Aorta (tissue), 5 donors: ENCODE results near the gene HIGD2B. TPM values are rescaled to one million over a fixed set of nuclear protein-coding genes. Genes with fewer than 3 reads are reported as not detected.
"Not testable (repeated sequence)": the region's sequence is repeated elsewhere in the genome, so short reads cannot be mapped to it uniquely, and the experiment has no call there.

Experiments
- ATAC-seq: fragments of 200-7000 bp; cut with Tn5 transposase; one replicate; pipeline ENCODE4 v1.9.1; 2022; ENCODE audit warnings: moderate library complexity; ENCODE audit not compliant: low FRiP score
- DNase-seq, 2 donors: peaks; one replicate each; pipeline ENCODE4 v3.0.0-alpha.2; 2020
- H3K27ac ChIP-seq, 2 donors: one replicate each; pipeline ENCODE4 v1.5.1; 2013; ENCODE audit warnings: low read length in 2 of 2, mild to moderate bottlenecking in 2 of 2, moderate library complexity in 2 of 2, control low read depth in 1 of 2, inconsistent platforms in 1 of 2, low read depth in 1 of 2
- H3K27me3 ChIP-seq, 2 donors: one replicate each; pipeline ENCODE4 v1.6.1; 2013; ENCODE audit warnings: control low read depth in 1 of 2, low read length in 1 of 2, mild to moderate bottlenecking in 1 of 2, moderate library complexity in 1 of 2; ENCODE audit not compliant: insufficient read depth in 2 of 2, control insufficient read depth in 1 of 2
- H3K36me3 ChIP-seq, 2 donors: one replicate each; pipeline ENCODE4 v1.6.1; 2013; ENCODE audit warnings: control low read depth in 1 of 2, low read length in 1 of 2, mild to moderate bottlenecking in 1 of 2; ENCODE audit not compliant: insufficient read depth in 2 of 2, control insufficient read depth in 1 of 2
- H3K4me1 ChIP-seq, 2 donors: one replicate each; pipeline ENCODE4 v1.6.1; 2013; ENCODE audit warnings: low read length in 2 of 2, control low read depth in 1 of 2, mild to moderate bottlenecking in 1 of 2, moderate library complexity in 1 of 2; ENCODE audit not compliant: insufficient read depth in 2 of 2, control insufficient read depth in 1 of 2
- H3K4me3 ChIP-seq, 2 donors: one replicate each; pipeline ENCODE4 v1.5.1; 2013; ENCODE audit warnings: low read length in 2 of 2, control low read depth in 1 of 2, mild to moderate bottlenecking in 1 of 2
- H3K9me3 ChIP-seq: one replicate; pipeline ENCODE4 v1.6.1; 2013; ENCODE audit warnings: mild to moderate bottlenecking, low read length; ENCODE audit not compliant: control insufficient read depth
- WGBS, 2 donors: extraction: QIAGEN DNeasy Blood & Tissue Kit; methylation state at CpG; one replicate each; pipeline ENCODE4 v1.1.7; 2013; 5-methylcytosine and 5-hydroxymethylcytosine counted together
- intact Hi-C, 2 donors: fragments of 100-400 bp; cut with DNase I; formaldehyde crosslinking; loops; one replicate each; pipeline versions ENCODE4 v1.14.2 to v1.15.0; 2022
- polyA plus RNA-seq, 2 donors: library from polyadenylated mRNA; stranded (reverse); fragments of 200-250 nt; gene quantifications; one replicate each; pipeline ENCODE4 v1.2.3, GENCODE V29; 2013
- total RNA-seq, 2 donors: library from RNA; stranded (reverse); fragmentation: NEBNext Ultra II Directional; extraction: Animal tissue kit (Norgen Biotek cat#: 25700); gene quantifications; one replicate each; pipeline ENCODE4 v1.2.1, GENCODE V29; 2021
- donor health status: healthy with polysubstance abuse.
- donor health status: Bipolar disorder and iron deficiency.
- donor health status: DM: no; HTN: no; CAD: no.
- donor health status: DM: no; HTN: no; CAD: no.
- donor health status: DM: yes; HTN: yes; CAD: no.

HIGD2B gene
- total and polyA plus RNA-seq, 4 donors: not detected

GRCh38 chr15:72688697-72689096 is 2.7 kb upstream of the HIGD2B start:
- Histone ChIP-seq H3K4me1 (peaks cover 0 to 3% of the 10 kb centered on the region in 2 donors), H3K9me3 (no peaks in the 10 kb centered on the region), H3K27me3 (no peaks in the 10 kb centered on the region), H3K36me3 (no peaks in the 10 kb centered on the region), H3K4me3 (no peak overlapping the region), H3K27ac (no peak overlapping the region)
- intact Hi-C loops: loop anchor here in 1 of 2 donors (10.0 kb wide), 1 partner anchor 214 kb away; the partner anchor contains the start of gene ARIH1
- ATAC-seq (no peak), DNase-seq (no peak)
- 97 to 98% methylated on average over 5 of the region's 5 CpGs for WGBS, 2 donors

- ATAC-seq (no peak), DNase-seq (no peak)
- intact Hi-C loops: loop anchor here in 1 of 2 donors (10.0 kb wide), 1 partner anchor 211 kb away; the partner anchor contains the start of gene ARIH1
- no peaks in the 10 kb centered on the region for H3K27me3 ChIP-seq
- peaks cover 0 to 3% of the 10 kb centered on the region in 2 donors for H3K4me1 ChIP-seq
- no peaks in the 10 kb centered on the region for H3K36me3 ChIP-seq
- H3K9me3 ChIP-seq: no peaks in the 10 kb centered on the region
- peak overlapping the region; percentile 16 to 54 for H3K4me3 ChIP-seq
- WGBS, 2 donors: 26 to 28% methylated on average over 23 of the region's 23 CpGs
- peak overlapping the region; percentile 25 to 39 for H3K27ac ChIP-seq
Observed at GRCh38 chr15:72685301-72685924, 569 bp downstream of the HIGD2B start.

GRCh38 chr15:72682772-72683171 is 3.2 kb downstream of the HIGD2B start:
- 88 to 93% methylated on average over 3 of the region's 3 CpGs for WGBS, 2 donors
- peaks cover 0 to 3% of the 10 kb centered on the region in 2 donors for H3K4me1 ChIP-seq
- no peaks in the 10 kb centered on the region for H3K27me3 ChIP-seq
- H3K36me3 ChIP-seq: no peaks in the 10 kb centered on the region
- DNase-seq: no peak
- H3K27ac ChIP-seq: no peak overlapping the region
- H3K4me3 ChIP-seq: no peak overlapping the region
- intact Hi-C loops: loop anchor here in 1 of 2 donors (10.0 kb wide), 1 partner anchor 208 kb away; the partner anchor contains the start of gene ARIH1
- no peak for ATAC-seq
- H3K9me3 ChIP-seq: no peaks in the 10 kb centered on the region

- DNase-seq: no peak
- Histone ChIP-seq H3K27ac (no peak overlapping the region), H3K36me3 (no peaks in the 10 kb centered on the region), H3K27me3 (no peaks in the 10 kb centered on the region), H3K9me3 (no peaks in the 10 kb centered on the region), H3K4me3 (no peak overlapping the region), H3K4me1 (peaks cover 0 to 3% of the 10 kb centered on the region in 2 donors)
- intact Hi-C loops: loop anchor here in 1 of 2 donors (10.0 kb wide), 1 partner anchor 206 kb away; the partner anchor contains the start of gene ARIH1
- 56 to 64% methylated on average over 3 of the region's 3 CpGs for WGBS, 2 donors
- ATAC-seq: no peak
Observed at GRCh38 chr15:72680931-72681330, 5.1 kb downstream of the HIGD2B start.

- 90 to 94% methylated on average over 4 of the region's 4 CpGs for WGBS, 2 donors
- Histone ChIP-seq H3K4me3 (no peak overlapping the region), H3K27me3 (no peaks in the 10 kb centered on the region), H3K27ac (no peak overlapping the region), H3K36me3 (no peaks in the 10 kb centered on the region), H3K4me1 (no peaks in the 10 kb centered on the region), H3K9me3 (no peaks in the 10 kb centered on the region)
- intact Hi-C loops: loop anchor here in 1 of 2 donors (10.0 kb wide), 1 partner anchor 72 kb away; no protein-coding TSS in a partner anchor
- ATAC-seq: no peak
- no peak for DNase-seq
Observed at GRCh38 chr15:72676838-72677237, 9.1 kb downstream of the HIGD2B start.

- DNase-seq (no peak), ATAC-seq (no peak)
- no peaks in the 10 kb centered on the region for H3K9me3 ChIP-seq
- no peaks in the 10 kb centered on the region for H3K27me3 ChIP-seq
- WGBS, 2 donors: 16 to 22% methylated on average over 3 of the region's 3 CpGs
- no peak overlapping the region for H3K4me3 ChIP-seq
- H3K36me3 ChIP-seq: no peaks in the 10 kb centered on the region
- intact Hi-C loops: loop anchor here in 1 of 2 donors (10.0 kb wide), 1 partner anchor 67 kb away; no protein-coding TSS in a partner anchor
- no peaks in the 10 kb centered on the region for H3K4me1 ChIP-seq
- H3K27ac ChIP-seq: no peak overlapping the region
Observed at GRCh38 chr15:72671525-72671924, 14.5 kb downstream of the HIGD2B start.

GRCh38 chr15:72670656-72671352 is 15.2 kb downstream of the HIGD2B start:
- not testable (repeated sequence) for H3K9me3 ChIP-seq, H3K27ac ChIP-seq, H3K36me3 ChIP-seq, H3K4me1 ChIP-seq, H3K4me3 ChIP-seq, H3K27me3 ChIP-seq
- WGBS, 2 donors: 4 to 5% methylated on average over 5 to 8 of the region's 8 CpGs
- ATAC-seq (peak; percentile 74), DNase-seq (peak; percentile 84 to 93)
- intact Hi-C loops: loop anchor here in 1 of 2 donors (10.0 kb wide), 1 partner anchor 66 kb away; no protein-coding TSS in a partner anchor

GRCh38 chr15:72669803-72670202 is 16.2 kb downstream of the HIGD2B start:
- not testable (repeated sequence) for ATAC-seq, H3K9me3 ChIP-seq, H3K36me3 ChIP-seq, DNase-seq, H3K27me3 ChIP-seq, H3K4me3 ChIP-seq, H3K4me1 ChIP-seq, H3K27ac ChIP-seq
- 95 to 96% methylated on average over 2 to 5 of the region's 6 CpGs for WGBS, 2 donors
- intact Hi-C loops: loop anchor here in 1 of 2 donors (10.0 kb wide), 1 partner anchor 65 kb away; no protein-coding TSS in a partner anchor
